Skeletal muscle satellite cell (primary cell): ENCODE results near the gene ULBP3.
A peak's percentile ranks its signal among the peaks of the same experiment; 100 is the strongest.

ENCODE experiments used
- H3K27me3 ChIP-seq: 2 replicates; pipeline ENCODE4 v1.7.0; 2013; ENCODE audit warnings: low read length; ENCODE audit not compliant: control insufficient read depth, insufficient read depth
- H3K36me3 ChIP-seq: 2 replicates; pipeline ENCODE4 v1.7.0; 2013; ENCODE audit warnings: mild to moderate bottlenecking, control low read depth, low read length; ENCODE audit not compliant: insufficient read depth
- H3K4me1 ChIP-seq: 2 replicates; pipeline ENCODE4 v1.7.0; 2013; ENCODE audit warnings: low read length; ENCODE audit not compliant: control insufficient read depth, insufficient read depth
- H3K4me2 ChIP-seq: 2 replicates; pipeline ENCODE4 v1.7.0; 2013; ENCODE audit warnings: mild to moderate bottlenecking, low read length
- H3K4me3 ChIP-seq: 2 replicates; pipeline ENCODE4 v1.7.0; 2013; ENCODE audit warnings: low read length
- H3K9ac ChIP-seq: 2 replicates; pipeline ENCODE4 v1.7.0; 2013; ENCODE audit warnings: mild to moderate bottlenecking, low read depth, low read length, moderate library complexity
- H3K9me3 ChIP-seq: replicated peaks from 2 replicates; pipeline ENCODE4 v1.7.0; 2013; ENCODE audit warnings: mild to moderate bottlenecking, control low read depth, low read length

The ULBP3 gene

GRCh38 chr6:150037526-150038201 is 31.3 kb downstream of the ULBP3 start:
- H3K36me3 ChIP-seq = no peaks in the 10 kb centered on the region
- peaks cover 11% of the 10 kb centered on the region for H3K4me1 ChIP-seq
- no peak overlapping the region for H3K9ac ChIP-seq
- H3K9me3 ChIP-seq = no peaks in the 10 kb centered on the region
- H3K4me3 ChIP-seq = peak overlapping the region; percentile 59
- peak overlapping the region; percentile 73 for H3K4me2 ChIP-seq
- peaks cover 98% of the 10 kb centered on the region for H3K27me3 ChIP-seq

DNA sequence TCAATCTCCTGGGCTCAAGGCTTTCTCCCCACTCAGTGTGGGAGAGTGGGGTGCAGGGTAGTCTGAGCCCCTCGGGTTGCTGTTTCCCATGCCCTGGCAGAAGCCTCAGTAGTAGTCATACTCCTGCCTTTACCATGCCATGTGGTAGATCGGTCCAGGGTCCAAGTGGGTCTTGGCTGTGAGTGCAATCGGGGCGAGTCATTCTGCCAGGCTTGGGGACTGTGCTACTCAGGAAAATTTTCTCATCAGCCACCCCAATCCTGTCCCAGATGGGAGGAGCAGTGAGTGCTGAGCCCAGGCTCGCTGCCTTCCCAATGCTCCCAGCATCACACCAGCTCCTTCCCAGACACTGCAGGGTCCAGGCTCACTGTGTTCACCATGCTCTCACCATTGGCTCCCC is 32.8 kb downstream of the ULBP3 start:
- Histone ChIP-seq H3K36me3 (no peaks in the 10 kb centered on the region), H3K9me3 (no peaks in the 10 kb centered on the region), H3K4me2 (no peak overlapping the region), H3K9ac (no peak overlapping the region), H3K27me3 (peaks cover 96% of the 10 kb centered on the region), H3K4me3 (no peak overlapping the region), H3K4me1 (peaks cover 11% of the 10 kb centered on the region)

GRCh38 chr6:150033207-150033771 is 35.6 kb downstream of the ULBP3 start:
- no peak overlapping the region for H3K4me3 ChIP-seq
- no peaks in the 10 kb centered on the region for H3K9me3 ChIP-seq
- H3K27me3 ChIP-seq = peaks cover 93% of the 10 kb centered on the region

DNA sequence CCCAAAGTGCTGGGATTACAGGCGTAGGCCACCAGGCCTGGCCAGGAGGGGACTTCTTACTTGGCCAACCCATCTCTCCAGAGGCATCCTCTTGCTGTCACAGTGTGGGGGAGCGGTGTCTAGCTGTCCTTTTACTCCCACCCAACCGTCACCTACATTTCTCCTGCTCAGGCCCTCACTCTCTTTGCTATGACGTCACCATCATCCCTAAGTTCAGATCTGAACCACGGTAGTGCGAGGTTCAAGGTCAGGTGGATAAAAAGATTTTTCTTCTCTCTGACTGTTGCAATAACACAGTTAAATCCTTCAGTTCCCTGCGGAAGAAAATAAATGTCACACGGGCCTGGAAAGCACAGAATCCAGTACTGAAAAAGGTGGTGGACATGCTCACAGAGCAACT is 36.3 kb downstream of the ULBP3 start:
- no peak overlapping the region for H3K4me2 ChIP-seq
- H3K27me3 ChIP-seq = peaks cover 93% of the 10 kb centered on the region
- peaks cover 4% of the 10 kb centered on the region for H3K4me1 ChIP-seq
- H3K9ac ChIP-seq = no peak overlapping the region
- H3K36me3 ChIP-seq = no peaks in the 10 kb centered on the region
- H3K4me3 ChIP-seq = no peak overlapping the region
- no peaks in the 10 kb centered on the region for H3K9me3 ChIP-seq

More at GRCh38 chr6:150033207-150033771, 35.6 kb downstream of the ULBP3 start:
- H3K9ac ChIP-seq = no peak overlapping the region
- peaks cover 10% of the 10 kb centered on the region for H3K4me1 ChIP-seq
- no peak overlapping the region for H3K4me2 ChIP-seq
- no peaks in the 10 kb centered on the region for H3K36me3 ChIP-seq

GRCh38 chr6:150030611-150031010 is 38.3 kb downstream of the ULBP3 start:
- peaks cover 90% of the 10 kb centered on the region for H3K27me3 ChIP-seq
- H3K4me2 ChIP-seq = no peak overlapping the region
- no peaks in the 10 kb centered on the region for H3K36me3 ChIP-seq
- no peaks in the 10 kb centered on the region for H3K4me1 ChIP-seq
- no peaks in the 10 kb centered on the region for H3K9me3 ChIP-seq
- H3K9ac ChIP-seq = no peak overlapping the region
- no peak overlapping the region for H3K4me3 ChIP-seq

- Histone ChIP-seq H3K9ac (no peak overlapping the region), H3K9me3 (no peaks in the 10 kb centered on the region), H3K36me3 (no peaks in the 10 kb centered on the region), H3K4me3 (no peak overlapping the region), H3K4me2 (no peak overlapping the region), H3K4me1 (peaks cover 7% of the 10 kb centered on the region), H3K27me3 (peaks cover 88% of the 10 kb centered on the region)
Observed at GRCh38 chr6:150029749-150030148, 39.2 kb downstream of the ULBP3 start.

DNA sequence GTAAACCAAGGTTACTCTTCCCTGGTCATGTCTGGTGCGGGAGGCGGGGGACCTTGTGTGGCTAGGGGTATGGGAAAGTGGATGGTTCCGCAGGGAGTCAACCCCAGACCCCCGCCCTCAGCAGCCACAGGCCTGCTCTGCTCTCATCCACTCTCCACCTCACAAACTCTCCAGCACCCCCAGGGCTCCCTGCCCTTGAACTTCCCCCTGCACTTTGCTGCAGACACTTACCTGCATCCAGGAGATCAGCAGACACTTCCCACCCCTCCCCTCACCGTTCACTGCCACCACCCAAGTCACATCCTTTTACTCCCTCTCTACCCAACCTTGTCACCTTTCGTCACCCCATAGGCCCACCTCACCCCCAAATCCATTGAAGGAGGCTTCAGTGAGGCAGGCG is 39.6 kb downstream of the ULBP3 start:
- Histone ChIP-seq H3K4me1 (peaks cover 7% of the 10 kb centered on the region), H3K4me2 (no peak overlapping the region), H3K36me3 (no peaks in the 10 kb centered on the region), H3K27me3 (peaks cover 84% of the 10 kb centered on the region), H3K9ac (no peak overlapping the region), H3K4me3 (no peak overlapping the region), H3K9me3 (no peaks in the 10 kb centered on the region)

GRCh38 chr6:150028799-150029198 is 40.1 kb downstream of the ULBP3 start:
- Histone ChIP-seq H3K4me3 (no peak overlapping the region), H3K4me2 (no peak overlapping the region), H3K9ac (no peak overlapping the region), H3K27me3 (peaks cover 79% of the 10 kb centered on the region), H3K36me3 (no peaks in the 10 kb centered on the region), H3K9me3 (no peaks in the 10 kb centered on the region), H3K4me1 (peaks cover 7% of the 10 kb centered on the region)

DNA sequence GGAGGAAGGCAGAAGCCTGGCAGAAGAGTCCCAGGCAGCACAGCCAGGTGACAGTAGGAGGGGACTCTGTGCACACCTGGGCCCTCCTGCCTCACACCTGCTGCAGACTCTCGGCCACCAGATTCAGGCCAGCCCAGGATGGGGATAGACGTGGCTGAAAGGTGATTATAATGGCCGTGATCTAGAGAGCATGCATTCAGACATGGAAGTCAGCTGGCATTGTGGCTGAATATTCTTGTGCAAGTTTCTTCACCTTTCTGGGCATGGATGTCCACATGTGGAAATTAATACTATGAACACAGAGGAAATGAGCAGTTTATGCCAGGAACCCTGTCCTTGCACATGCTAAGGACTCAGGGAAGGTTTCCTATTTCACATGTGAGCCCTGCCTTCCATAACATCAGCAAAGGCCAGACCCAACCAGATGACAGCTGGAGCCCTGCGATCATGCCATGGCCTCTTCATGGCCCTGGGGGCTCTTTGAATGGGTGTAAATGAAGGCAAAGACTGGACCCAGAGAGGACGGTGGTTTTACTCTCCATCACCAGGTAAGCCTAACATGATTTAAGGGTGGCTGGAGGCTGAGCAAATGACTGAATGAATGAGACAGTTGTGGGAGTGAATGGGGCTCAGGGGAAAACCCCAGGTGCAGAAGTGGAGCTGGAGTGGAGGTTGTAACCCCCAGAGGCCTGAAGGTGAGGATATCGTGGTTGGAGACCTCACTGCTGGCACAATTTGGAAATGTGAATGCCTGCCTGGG is 40.9 kb downstream of the ULBP3 start:
- H3K9ac ChIP-seq = no peak overlapping the region
- H3K4me3 ChIP-seq = no peak overlapping the region
- no peaks in the 10 kb centered on the region for H3K9me3 ChIP-seq
- H3K36me3 ChIP-seq = no peaks in the 10 kb centered on the region
- peaks cover 72% of the 10 kb centered on the region for H3K27me3 ChIP-seq
- peaks cover 7% of the 10 kb centered on the region for H3K4me1 ChIP-seq
- H3K4me2 ChIP-seq = no peak overlapping the region

DNA sequence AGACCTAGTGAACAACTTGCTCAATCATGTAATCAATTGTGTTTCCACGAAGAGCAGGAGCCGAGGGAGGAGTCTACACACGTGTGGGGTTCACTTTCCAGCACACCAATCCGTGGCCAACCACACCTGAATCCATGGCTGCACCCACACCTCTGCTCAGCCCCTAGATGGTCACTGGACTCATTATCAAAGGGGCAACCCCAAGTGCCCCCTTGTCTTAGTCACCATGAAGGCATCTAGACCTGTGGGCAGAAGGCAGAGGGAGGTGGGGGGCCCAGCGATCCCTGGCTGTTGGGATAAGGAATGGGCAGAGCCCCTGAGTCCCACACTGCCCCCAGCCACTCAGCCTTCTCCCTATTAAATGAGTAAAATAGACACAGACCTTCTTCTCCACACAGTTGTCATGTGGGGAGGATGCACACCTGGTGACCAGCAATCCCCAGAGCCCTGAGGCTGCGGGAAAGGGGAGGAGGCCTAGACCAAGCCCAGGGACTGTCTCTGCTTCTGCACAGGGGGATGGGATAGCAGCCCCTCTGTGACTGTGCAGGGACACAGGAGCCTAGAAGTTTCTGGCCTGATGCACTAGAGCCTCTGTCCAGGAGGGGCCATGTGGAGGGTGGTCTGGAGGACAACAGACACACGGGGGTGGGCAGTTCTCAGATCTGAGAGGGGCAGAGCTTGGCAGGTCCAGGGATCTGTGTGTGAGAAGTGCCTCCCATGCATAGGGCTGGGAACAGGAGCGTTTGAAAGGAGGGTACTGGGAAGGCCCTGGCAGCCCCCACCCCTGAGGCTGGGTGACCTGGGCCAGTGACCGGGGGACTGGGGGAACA is 41.7 kb downstream of the ULBP3 start:
- Histone ChIP-seq H3K36me3 (no peaks in the 10 kb centered on the region), H3K4me3 (no peak overlapping the region), H3K9me3 (no peaks in the 10 kb centered on the region), H3K4me2 (no peak overlapping the region), H3K4me1 (peaks cover 7% of the 10 kb centered on the region), H3K9ac (no peak overlapping the region), H3K27me3 (peaks cover 66% of the 10 kb centered on the region)

- peak within 1 kb of the TSS; percentile 62 for H3K4me3 ChIP-seq
- no peak within 1 kb of the TSS for H3K9ac ChIP-seq
Observed at GRCh38 chr6:150025201-150025917, 43.6 kb downstream of the ULBP3 start, which contains the start of gene RAET1L. Gene RAET1L, minus strand, starts transcription at chr6:150025532. Its CDS starts 61 bp downstream, at chr6:150025471.

More at GRCh38 chr6:150025201-150025917, 43.6 kb downstream of the ULBP3 start, which contains the start of gene RAET1L:
- Histone ChIP-seq H3K9me3 (no peaks in the 10 kb centered on the region), H3K36me3 (no peaks in the 10 kb centered on the region), H3K27me3 (peaks cover 49% of the 10 kb centered on the region), H3K4me2 (peak within 1 kb of the TSS; percentile 86), H3K4me1 (peaks cover 7% of the 10 kb centered on the region)
